CD1c-positive myeloid dendritic cell (primary cell): ENCODE results near the gene ATP1A4.

ENCODE experiments used
- DNase-seq: peaks from one replicate; pipeline ENCODE4 v3.0.0-alpha.2; 2016; ENCODE audit errors: extremely low spot score

ATP1A4 gene

GRCh38 chr1:160227561-160227960 is 76.2 kb downstream of the ATP1A4 start:
- no peak for DNase-seq

- DNase-seq: no peak
Measured at GRCh38 chr1:160228431-160228830, 77.0 kb downstream of the ATP1A4 start.

GRCh38 chr1:160232911-160233310 is 81.5 kb downstream of the ATP1A4 start:
- DNase-seq: no peak
